ENCODE measurements around the gene ING3. TPM values are rescaled to one million over a fixed set of nuclear protein-coding genes. Genes with fewer than 3 reads are reported as not detected.

The ING3 gene
- total and polyA plus RNA-seq, 2 donors (not counting 3 experiments of a cell fraction or from before 2014, with no cell fraction given): 8.7 to 19.6 TPM

GRCh38 chr7:121002048-121002756 lies 51.6 kb downstream of the ING3 start:
- no TSS peak for BruUV-seq (replicated peaks)
- no peaks in the 10 kb centered on the region for H3K9me3 ChIP-seq (replicated peaks; ENCODE audit: control insufficient read depth, insufficient read depth, low read length)
- H2AFZ ChIP-seq (ENCODE audit: low read depth, low read length): peak overlapping the region; percentile 6
- no peaks in the 10 kb centered on the region for H4K20me1 ChIP-seq (replicated peaks; ENCODE audit: control insufficient read depth, extremely low read depth, insufficient read depth, low read length)
- CTCF ChIA-PET: interaction anchor here (1.0 to 7.6 kb wide), 6 partner anchors 8 to 210 kb away, joined by 3 to 71 read pairs (median 3); partner anchors contain the start of gene CPED1
- DNase-seq (ENCODE audit: low read depth, low spot score) (peak; percentile 54), FAIRE-seq (no peak)
- no peak overlapping the region for H3K27ac ChIP-seq (ENCODE audit: insufficient read depth, low read depth, low read length)
- intact Hi-C loops (cut with micrococcal nuclease): no loop called here
- POLR2A ChIA-PET: no interaction called here
- H3K4me1 ChIP-seq (ENCODE audit: control insufficient read depth, extremely low read depth, insufficient read depth, low read length): no peaks in the 10 kb centered on the region
- no peak overlapping the region for H3K9ac ChIP-seq (replicated peaks; ENCODE audit: extremely low read depth, insufficient read depth, low read length)
- dilution Hi-C loops (cut with MboI; ENCODE audit: extremely low pct_ligation_motif_present, low sequenced_read_pairs): no loop called here
- H3K27me3 ChIP-seq (ENCODE audit: control insufficient read depth in 2 of 2, insufficient read depth in 2 of 2, low read length in 2 of 2): peaks cover 0 to 10% of the 10 kb centered on the region in 2 experiments
- H3K4me2 ChIP-seq (ENCODE audit: insufficient read depth, low read length): no peak overlapping the region
- no peak for TF ChIP-seq POLR2A (IDR thresholded peaks at IDR 0.05; ENCODE audit: low read depth, low read length)
- no peak for TF ChIP-seq EZH2 (IDR thresholded peaks at IDR 0.05; ENCODE audit: borderline replicate concordance, low read depth, low read length, severe bottlenecking)
- TF ChIP-seq MYC (IDR thresholded peaks at IDR 0.05; ENCODE audit: low read depth, low read length): no peak
- H3K36me3 ChIP-seq (ENCODE audit: control insufficient read depth in 2 of 2, extremely low read depth in 1 of 2, insufficient read depth in 2 of 2, low read length in 2 of 2): no peaks in the 10 kb centered on the region
- no peaks in the 10 kb centered on the region for H3K79me2 ChIP-seq (ENCODE audit: control insufficient read depth, insufficient read depth, low read length)
- H3K9me1 ChIP-seq (replicated peaks; ENCODE audit: control insufficient read depth, extremely low read depth, insufficient read depth, low read length): no peaks in the 10 kb centered on the region
- no peak overlapping the region for H3K4me3 ChIP-seq (replicated peaks in 1 of 3; ENCODE audit: insufficient read depth in 1 of 3, low read depth in 1 of 3, low read length in 3 of 3)

GRCh38 chr7:121002757-121003200 lies 52.2 kb downstream of the ING3 start:
- ChIA-PET CTCF (interaction anchor here (1.0 to 7.6 kb wide), 6 partner anchors 8 to 211 kb away, joined by 3 to 71 read pairs (median 3); partner anchors contain the start of gene CPED1), POLR2A (no interaction called here)
- no TSS peak for BruUV-seq (replicated peaks)
- Histone ChIP-seq H3K4me1 (ENCODE audit: control insufficient read depth, extremely low read depth, insufficient read depth, low read length) (no peaks in the 10 kb centered on the region), H3K27ac (ENCODE audit: insufficient read depth, low read depth, low read length) (no peak overlapping the region), H2AFZ (ENCODE audit: low read depth, low read length) (peak overlapping the region; percentile 10), H3K4me2 (ENCODE audit: insufficient read depth, low read length) (no peak overlapping the region), H4K20me1 (replicated peaks; ENCODE audit: control insufficient read depth, extremely low read depth, insufficient read depth, low read length) (no peaks in the 10 kb centered on the region), H3K27me3 (ENCODE audit: control insufficient read depth in 2 of 2, insufficient read depth in 2 of 2, low read length in 2 of 2) (peaks cover 0 to 10% of the 10 kb centered on the region in 2 experiments), H3K9me1 (replicated peaks; ENCODE audit: control insufficient read depth, extremely low read depth, insufficient read depth, low read length) (no peaks in the 10 kb centered on the region), H3K9me3 (replicated peaks; ENCODE audit: control insufficient read depth, insufficient read depth, low read length) (no peaks in the 10 kb centered on the region), H3K79me2 (ENCODE audit: control insufficient read depth, insufficient read depth, low read length) (no peaks in the 10 kb centered on the region), H3K4me3 (replicated peaks in 1 of 3; ENCODE audit: insufficient read depth in 1 of 3, low read depth in 1 of 3, low read length in 3 of 3) (no peak overlapping the region), H3K9ac (replicated peaks; ENCODE audit: extremely low read depth, insufficient read depth, low read length) (no peak overlapping the region), H3K36me3 (ENCODE audit: control insufficient read depth in 2 of 2, extremely low read depth in 1 of 2, insufficient read depth in 2 of 2, low read length in 2 of 2) (no peaks in the 10 kb centered on the region)
- no peak for DNase-seq (ENCODE audit: low read depth, low spot score)
- TF ChIP-seq EZH2 (IDR thresholded peaks at IDR 0.05; ENCODE audit: borderline replicate concordance, low read depth, low read length, severe bottlenecking) (no peak), POLR2A (IDR thresholded peaks at IDR 0.05; ENCODE audit: low read depth, low read length) (no peak), GATA2 (IDR thresholded peaks at IDR 0.05; ENCODE audit: insufficient read depth, insufficient read length, low read depth, low read length) (no peak), JUN (IDR thresholded peaks at IDR 0.05; ENCODE audit: borderline replicate concordance, insufficient read depth, insufficient read length, low read depth) (no peak), FOS (IDR thresholded peaks at IDR 0.05; ENCODE audit: borderline replicate concordance, insufficient read depth, low read length) (no peak), POLR2AphosphoS5 (IDR thresholded peaks at IDR 0.05; ENCODE audit: insufficient read depth, low read depth, low read length) (no peak)
- TF ChIP-seq, protein P1, sequence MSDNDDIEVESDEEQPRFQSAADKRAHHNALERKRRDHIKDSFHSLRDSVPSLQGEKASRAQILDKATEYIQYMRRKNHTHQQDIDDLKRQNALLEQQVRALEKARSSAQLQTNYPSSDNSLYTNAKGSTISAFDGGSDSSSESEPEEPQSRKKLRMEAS (IDR thresholded peaks at IDR 0.05; ENCODE audit: insufficient read depth, insufficient read length): no peak
- dilution Hi-C loops (cut with MboI; ENCODE audit: extremely low pct_ligation_motif_present, low sequenced_read_pairs) (no loop called here), intact Hi-C loops (cut with micrococcal nuclease) (no loop called here)
- no peak for FAIRE-seq
